SK-N-SH treated with all-trans-retinoic acid at 6 μM for 48 hours (cell line): Measurements from ENCODE around the gene KCTD5.

Source experiments
- ATAC-seq: fragments of 200-7000 bp; cut with Tn5 transposase; 3 replicates; pipeline ENCODE4 v1.9.1; 2020; ENCODE audit warnings: mild to moderate bottlenecking, moderate library complexity
- ARNTL ChIP-seq: fragments of 450-650 bp; formaldehyde crosslinking; IDR thresholded peaks from 2 replicates; pipeline ENCODE4 v1.5.0; 2020; ENCODE audit warnings: low read depth, mild to moderate bottlenecking, moderate library complexity, borderline replicate concordance
- BACH2 ChIP-seq: fragments of 250-450 bp; sonication (Bioruptor Pico); IDR thresholded peaks from 2 replicates; pipeline ENCODE4 v1.9.0; 2021; ENCODE audit warnings: mild to moderate bottlenecking, borderline replicate concordance
- CSDC2 ChIP-seq: fragments of 250-450 bp; sonication (Bioruptor Pico); IDR thresholded peaks from 2 replicates; pipeline ENCODE4 v1.5.0; 2020; ENCODE audit warnings: mild to moderate bottlenecking, moderate library complexity
- CSRNP3 ChIP-seq: fragments of 250-450 bp; sonication (Bioruptor Pico); IDR thresholded peaks from 2 replicates; pipeline ENCODE4 v1.5.1; 2021; ENCODE audit warnings: mild to moderate bottlenecking, moderate library complexity
- ESRRG ChIP-seq: fragments of 250-450 bp; sonication (Bioruptor Pico); IDR thresholded peaks from 2 replicates; pipeline ENCODE4 v1.6.1; 2021; ENCODE audit warnings: mild to moderate bottlenecking
- GLIS3 ChIP-seq: fragments of 250-450 bp; sonication (Bioruptor Pico); IDR thresholded peaks from 2 replicates; pipeline ENCODE4 v1.5.0; 2020; ENCODE audit warnings: mild to moderate bottlenecking, moderate library complexity
- ISL1 ChIP-seq: fragments of 250-450 bp; sonication (Bioruptor Pico); IDR thresholded peaks from 2 replicates; pipeline ENCODE4 v2.1.2; 2022; ENCODE audit warnings: mild to moderate bottlenecking, moderate library complexity
- OSR1 ChIP-seq: fragments of 250-450 bp; sonication (Bioruptor Pico); IDR thresholded peaks from 2 replicates; pipeline ENCODE4 v1.8.0; 2022; ENCODE audit warnings: moderate library complexity, mild to moderate bottlenecking, inconsistent platforms
- PPARA ChIP-seq: fragments of 250-450 bp; sonication (Bioruptor Pico); IDR thresholded peaks from 2 replicates; pipeline ENCODE4 v1.5.0; 2020; ENCODE audit warnings: mild to moderate bottlenecking, borderline replicate concordance
- RARB ChIP-seq: fragments of 250-450 bp; sonication (Bioruptor Pico); IDR thresholded peaks from 2 replicates; pipeline ENCODE4 v1.8.0; 2021; ENCODE audit warnings: mild to moderate bottlenecking, moderate library complexity
- SNAI2 ChIP-seq: fragments of 250-450 bp; sonication (Bioruptor Pico); IDR thresholded peaks from 2 replicates; pipeline ENCODE4 v1.5.0; 2020; ENCODE audit warnings: mild to moderate bottlenecking, moderate library complexity
- TCF4 ChIP-seq: fragments of 250-450 bp; sonication (Bioruptor Pico); IDR thresholded peaks from 2 replicates; pipeline ENCODE4 v1.8.0; 2021; ENCODE audit warnings: mild to moderate bottlenecking, moderate library complexity, borderline replicate concordance
- TSHZ2 ChIP-seq: fragments of 250-450 bp; sonication (Bioruptor Pico); IDR thresholded peaks from 2 replicates; pipeline ENCODE4 v1.5.0; 2020; ENCODE audit warnings: mild to moderate bottlenecking, moderate library complexity
- ZC3H10 ChIP-seq: fragments of 250-450 bp; sonication (Bioruptor Pico); IDR thresholded peaks from 2 replicates; pipeline ENCODE4 v1.5.1; 2021; ENCODE audit warnings: mild to moderate bottlenecking, moderate library complexity
- ZFP3 ChIP-seq: fragments of 250-450 bp; sonication (Bioruptor Pico); IDR thresholded peaks from 2 replicates; pipeline ENCODE4 v1.5.0; 2020; ENCODE audit warnings: mild to moderate bottlenecking, moderate library complexity
- ZNF565 ChIP-seq: fragments of 450-650 bp; formaldehyde crosslinking; conservative IDR thresholded peaks from 2 replicates; pipeline ENCODE4 v1.5.0; 2020; ENCODE audit warnings: low read depth, mild to moderate bottlenecking, moderate library complexity
- ZNF70 ChIP-seq: fragments of 450-650 bp; formaldehyde crosslinking; IDR thresholded peaks from 2 replicates; pipeline ENCODE4 v1.5.0; 2020; ENCODE audit warnings: mild to moderate bottlenecking, moderate library complexity
- ZNF8 ChIP-seq: fragments of 450-650 bp; formaldehyde crosslinking; IDR thresholded peaks from 2 replicates; pipeline ENCODE4 v1.5.0; 2020; ENCODE audit warnings: mild to moderate bottlenecking, moderate library complexity
- TF ChIP-seq, protein P1 (sequence below): fragments of 250-450 bp; sonication (Bioruptor Pico); IDR thresholded peaks from 2 replicates; pipeline ENCODE4 v1.5.1; 2020; ENCODE audit warnings: low read depth, mild to moderate bottlenecking, moderate library complexity
- TF ChIP-seq, protein P2 (sequence below): fragments of 250-450 bp; sonication (Bioruptor Pico); IDR thresholded peaks from 2 replicates; pipeline ENCODE4 v1.8.0; 2021; ENCODE audit warnings: low read depth, mild to moderate bottlenecking, moderate library complexity, borderline replicate concordance
- TF ChIP-seq, protein P3 (sequence below): fragments of 250-450 bp; sonication (Bioruptor Pico); IDR thresholded peaks from 2 replicates; pipeline ENCODE4 v1.8.0; 2020; ENCODE audit warnings: mild to moderate bottlenecking, moderate library complexity, borderline replicate concordance

KCTD5 gene

GRCh38 chr16:2745961-2746360 lies 63.6 kb downstream of the KCTD5 start:
- no peak for ATAC-seq
- no peak for TF ChIP-seq SNAI2 (CRISPR knock-in tag)
- TF ChIP-seq, protein P1, sequence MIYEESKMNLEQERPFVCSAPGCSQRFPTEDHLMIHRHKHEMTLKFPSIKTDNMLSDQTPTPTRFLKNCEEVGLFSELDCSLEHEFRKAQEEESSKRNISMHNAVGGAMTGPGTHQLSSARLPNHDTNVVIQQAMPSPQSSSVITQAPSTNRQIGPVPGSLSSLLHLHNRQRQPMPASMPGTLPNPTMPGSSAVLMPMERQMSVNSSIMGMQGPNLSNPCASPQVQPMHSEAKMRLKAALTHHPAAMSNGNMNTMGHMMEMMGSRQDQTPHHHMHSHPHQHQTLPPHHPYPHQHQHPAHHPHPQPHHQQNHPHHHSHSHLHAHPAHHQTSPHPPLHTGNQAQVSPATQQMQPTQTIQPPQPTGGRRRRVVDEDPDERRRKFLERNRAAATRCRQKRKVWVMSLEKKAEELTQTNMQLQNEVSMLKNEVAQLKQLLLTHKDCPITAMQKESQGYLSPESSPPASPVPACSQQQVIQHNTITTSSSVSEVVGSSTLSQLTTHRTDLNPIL (CRISPR knock-in tag) = no peak
- no peak for TF ChIP-seq ZFP3 (CRISPR knock-in tag)
- no peak for TF ChIP-seq ZC3H10
- TF ChIP-seq TSHZ2 (CRISPR knock-in tag) = no peak
- no peak for TF ChIP-seq RARB (CRISPR knock-in tag)
- TF ChIP-seq, protein P2, sequence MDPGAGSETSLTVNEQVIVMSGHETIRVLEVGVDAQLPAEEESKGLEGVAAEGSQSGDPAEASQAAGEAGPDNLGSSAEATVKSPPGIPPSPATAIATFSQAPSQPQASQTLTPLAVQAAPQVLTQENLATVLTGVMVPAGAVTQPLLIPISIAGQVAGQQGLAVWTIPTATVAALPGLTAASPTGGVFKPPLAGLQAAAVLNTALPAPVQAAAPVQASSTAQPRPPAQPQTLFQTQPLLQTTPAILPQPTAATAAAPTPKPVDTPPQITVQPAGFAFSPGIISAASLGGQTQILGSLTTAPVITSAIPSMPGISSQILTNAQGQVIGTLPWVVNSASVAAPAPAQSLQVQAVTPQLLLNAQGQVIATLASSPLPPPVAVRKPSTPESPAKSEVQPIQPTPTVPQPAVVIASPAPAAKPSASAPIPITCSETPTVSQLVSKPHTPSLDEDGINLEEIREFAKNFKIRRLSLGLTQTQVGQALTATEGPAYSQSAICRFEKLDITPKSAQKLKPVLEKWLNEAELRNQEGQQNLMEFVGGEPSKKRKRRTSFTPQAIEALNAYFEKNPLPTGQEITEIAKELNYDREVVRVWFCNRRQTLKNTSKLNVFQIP = no peak
- TF ChIP-seq, protein P3, sequence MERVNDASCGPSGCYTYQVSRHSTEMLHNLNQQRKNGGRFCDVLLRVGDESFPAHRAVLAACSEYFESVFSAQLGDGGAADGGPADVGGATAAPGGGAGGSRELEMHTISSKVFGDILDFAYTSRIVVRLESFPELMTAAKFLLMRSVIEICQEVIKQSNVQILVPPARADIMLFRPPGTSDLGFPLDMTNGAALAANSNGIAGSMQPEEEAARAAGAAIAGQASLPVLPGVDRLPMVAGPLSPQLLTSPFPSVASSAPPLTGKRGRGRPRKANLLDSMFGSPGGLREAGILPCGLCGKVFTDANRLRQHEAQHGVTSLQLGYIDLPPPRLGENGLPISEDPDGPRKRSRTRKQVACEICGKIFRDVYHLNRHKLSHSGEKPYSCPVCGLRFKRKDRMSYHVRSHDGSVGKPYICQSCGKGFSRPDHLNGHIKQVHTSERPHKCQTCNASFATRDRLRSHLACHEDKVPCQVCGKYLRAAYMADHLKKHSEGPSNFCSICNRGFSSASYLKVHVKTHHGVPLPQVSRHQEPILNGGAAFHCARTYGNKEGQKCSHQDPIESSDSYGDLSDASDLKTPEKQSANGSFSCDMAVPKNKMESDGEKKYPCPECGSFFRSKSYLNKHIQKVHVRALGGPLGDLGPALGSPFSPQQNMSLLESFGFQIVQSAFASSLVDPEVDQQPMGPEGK = no peak
- no peak for TF ChIP-seq ARNTL (CRISPR knock-in tag)
- no peak for TF ChIP-seq ESRRG (CRISPR knock-in tag)
- TF ChIP-seq CSDC2 (CRISPR knock-in tag) = no peak
- TF ChIP-seq ISL1 (CRISPR knock-in tag) = no peak
- no peak for TF ChIP-seq BACH2 (CRISPR knock-in tag)
- TF ChIP-seq ZNF8 (CRISPR knock-in tag) = no peak
- TF ChIP-seq TCF4 = no peak
- TF ChIP-seq GLIS3 (CRISPR knock-in tag) = no peak
- TF ChIP-seq CSRNP3 (CRISPR knock-in tag) = no peak
- no peak for TF ChIP-seq ZNF565 (CRISPR knock-in tag)

DNA sequence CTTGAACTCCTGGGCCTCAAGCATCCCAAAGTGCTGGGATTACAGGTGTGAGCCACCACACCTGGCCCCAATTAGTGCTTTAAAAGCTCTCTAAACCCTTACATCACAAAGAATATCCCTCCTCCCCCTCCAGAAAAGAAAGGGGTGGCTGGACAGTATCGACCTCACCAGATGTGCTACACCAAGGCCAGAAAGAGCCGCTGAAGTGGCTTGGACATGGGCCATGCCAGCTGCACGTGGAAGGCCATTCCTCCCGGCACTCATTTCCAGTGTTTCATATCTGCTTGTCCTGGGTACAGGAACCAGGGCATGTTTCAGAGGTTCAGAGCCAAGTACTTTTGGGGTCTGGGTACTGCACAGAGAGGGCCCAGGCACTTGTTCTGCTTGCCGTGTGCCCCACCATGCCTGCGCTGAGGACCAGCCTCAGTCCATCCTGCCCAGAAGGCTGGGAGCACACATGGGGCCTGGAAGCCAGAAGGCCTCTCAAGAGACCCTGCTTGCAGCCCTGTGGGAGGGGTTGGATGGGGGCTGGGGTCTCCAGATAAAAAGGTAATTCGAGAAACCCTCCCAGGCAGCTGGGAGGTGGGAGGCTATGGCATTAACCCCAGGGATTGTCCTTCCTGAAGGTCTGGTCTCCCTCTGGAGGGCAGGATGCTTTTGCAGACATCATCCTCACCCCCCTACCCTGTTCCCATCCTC lies 66.6 kb downstream of the KCTD5 start:
- TF ChIP-seq ESRRG (CRISPR knock-in tag) = no peak
- TF ChIP-seq ARNTL (CRISPR knock-in tag) = no peak
- no peak for TF ChIP-seq ZNF70 (CRISPR knock-in tag)
- TF ChIP-seq ZC3H10 = no peak
- TF ChIP-seq GLIS3 (CRISPR knock-in tag) = no peak
- TF ChIP-seq SNAI2 (CRISPR knock-in tag) = no peak
- TF ChIP-seq CSRNP3 (CRISPR knock-in tag) = no peak
- no peak for TF ChIP-seq RARB (CRISPR knock-in tag)
- no peak for TF ChIP-seq ZNF565 (CRISPR knock-in tag)
- TF ChIP-seq CSDC2 (CRISPR knock-in tag) = no peak
- TF ChIP-seq, protein P2 = no peak
- TF ChIP-seq BACH2 (CRISPR knock-in tag) = no peak
- TF ChIP-seq PPARA (CRISPR knock-in tag) = no peak
- no peak for TF ChIP-seq OSR1 (CRISPR knock-in tag)
- TF ChIP-seq ZFP3 (CRISPR knock-in tag) = no peak

More for the DNA sequence above, 66.6 kb downstream of the KCTD5 start:
- no peak for ATAC-seq
